ENCODE measurements around the gene ENDOD1.
"Not testable (repeated sequence)": the region's sequence is repeated elsewhere in the genome, so short reads cannot be mapped to it uniquely, and the experiment has no call there.

ENDOD1 gene, protein sequence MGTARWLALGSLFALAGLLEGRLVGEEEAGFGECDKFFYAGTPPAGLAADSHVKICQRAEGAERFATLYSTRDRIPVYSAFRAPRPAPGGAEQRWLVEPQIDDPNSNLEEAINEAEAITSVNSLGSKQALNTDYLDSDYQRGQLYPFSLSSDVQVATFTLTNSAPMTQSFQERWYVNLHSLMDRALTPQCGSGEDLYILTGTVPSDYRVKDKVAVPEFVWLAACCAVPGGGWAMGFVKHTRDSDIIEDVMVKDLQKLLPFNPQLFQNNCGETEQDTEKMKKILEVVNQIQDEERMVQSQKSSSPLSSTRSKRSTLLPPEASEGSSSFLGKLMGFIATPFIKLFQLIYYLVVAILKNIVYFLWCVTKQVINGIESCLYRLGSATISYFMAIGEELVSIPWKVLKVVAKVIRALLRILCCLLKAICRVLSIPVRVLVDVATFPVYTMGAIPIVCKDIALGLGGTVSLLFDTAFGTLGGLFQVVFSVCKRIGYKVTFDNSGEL

DNA sequence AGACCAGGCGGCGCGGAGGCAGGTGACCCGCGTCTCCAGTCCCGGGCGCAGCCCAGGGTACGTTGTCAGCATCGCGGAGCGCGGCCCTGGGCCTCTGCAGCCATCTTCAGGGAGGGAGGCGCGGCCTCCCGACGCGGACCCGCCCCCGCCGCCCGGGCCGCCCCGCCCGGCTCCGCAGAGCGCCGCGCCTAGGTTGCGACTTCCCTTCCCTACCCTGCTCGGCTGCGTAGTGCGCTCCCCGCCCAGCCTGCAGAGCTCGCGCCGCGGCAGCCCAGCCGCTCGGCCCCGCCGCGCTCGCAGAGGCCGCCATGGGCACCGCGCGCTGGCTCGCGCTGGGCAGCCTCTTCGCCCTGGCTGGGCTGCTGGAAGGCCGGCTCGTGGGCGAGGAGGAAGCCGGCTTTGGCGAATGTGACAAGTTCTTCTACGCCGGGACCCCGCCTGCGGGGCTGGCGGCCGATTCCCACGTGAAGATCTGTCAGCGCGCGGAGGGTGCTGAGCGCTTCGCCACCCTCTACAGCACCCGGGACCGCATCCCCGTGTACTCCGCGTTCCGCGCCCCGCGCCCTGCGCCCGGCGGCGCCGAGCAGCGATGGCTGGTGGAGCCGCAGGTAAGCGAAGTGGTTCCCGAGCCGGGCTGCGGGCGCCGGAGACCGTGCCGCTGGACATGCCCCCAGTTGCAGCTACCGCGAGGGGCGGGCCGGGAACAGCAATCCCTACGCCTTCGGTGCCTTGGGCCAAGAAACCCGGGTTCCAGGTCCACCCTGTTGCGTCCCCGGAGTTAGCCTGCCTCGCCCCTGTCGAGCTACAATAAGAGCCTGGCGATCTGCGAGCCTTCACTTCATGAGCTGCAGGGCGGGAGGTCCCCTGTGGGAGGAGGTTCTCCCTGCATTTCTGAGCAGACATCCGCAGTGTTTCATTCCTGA is at the start of gene ENDOD1:
Gene ENDOD1 (plus strand): TSS at position 227 of the 923 bp plus-strand sequence. CDS start 82 bp downstream, at position 309.
- DNase-seq (ENCODE audit: extremely low spot score, insufficient read length, low read depth) (peak; percentile 73), FAIRE-seq (peak; percentile 87)

DNA sequence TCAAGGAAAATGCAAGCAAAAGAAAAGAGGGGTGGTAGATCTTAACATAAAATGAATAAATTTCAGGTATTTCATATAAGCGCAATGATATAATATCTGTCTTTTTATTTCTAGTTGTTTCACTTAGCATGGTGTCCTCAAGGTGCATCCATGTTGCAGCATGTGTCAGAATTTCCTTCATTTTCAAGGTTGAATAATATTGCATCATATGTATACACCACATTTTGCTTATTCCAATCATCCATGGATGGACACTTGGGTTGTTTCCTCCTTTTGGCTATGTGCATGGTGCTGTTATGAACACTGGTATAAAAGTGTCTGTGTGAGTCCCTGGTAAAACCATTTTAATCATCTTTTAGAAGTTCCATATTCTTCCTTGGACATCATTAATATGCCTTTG is 47.4 kb upstream of the ENDOD1 start:
- FAIRE-seq = no peak

DNA sequence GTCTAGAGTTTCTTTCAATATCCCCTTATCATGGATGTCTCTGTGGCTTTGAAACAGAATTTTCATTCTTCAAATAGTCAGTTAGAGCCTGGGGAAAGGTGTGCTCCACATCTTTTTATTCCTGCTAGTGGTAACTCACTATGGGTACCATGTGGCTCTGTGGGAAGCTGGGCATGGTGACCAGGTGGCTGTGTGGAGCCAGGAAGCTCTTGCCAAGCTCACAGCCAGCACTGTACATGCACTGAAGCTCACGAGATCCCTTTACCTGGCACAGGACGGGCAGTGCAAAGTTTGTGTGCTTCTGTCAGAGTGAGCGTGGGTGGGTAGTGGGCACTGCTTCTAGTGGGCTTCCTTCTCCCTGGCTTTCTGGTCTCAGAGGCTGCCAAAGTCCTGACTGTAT is 46.7 kb upstream of the ENDOD1 start:
- DNase-seq (ENCODE audit: extremely low spot score, insufficient read length, low read depth) (no peak), FAIRE-seq (no peak)

More for the DNA sequence above, 47.4 kb upstream of the ENDOD1 start:
- no peak for DNase-seq (ENCODE audit: extremely low spot score, insufficient read length, low read depth)

DNA sequence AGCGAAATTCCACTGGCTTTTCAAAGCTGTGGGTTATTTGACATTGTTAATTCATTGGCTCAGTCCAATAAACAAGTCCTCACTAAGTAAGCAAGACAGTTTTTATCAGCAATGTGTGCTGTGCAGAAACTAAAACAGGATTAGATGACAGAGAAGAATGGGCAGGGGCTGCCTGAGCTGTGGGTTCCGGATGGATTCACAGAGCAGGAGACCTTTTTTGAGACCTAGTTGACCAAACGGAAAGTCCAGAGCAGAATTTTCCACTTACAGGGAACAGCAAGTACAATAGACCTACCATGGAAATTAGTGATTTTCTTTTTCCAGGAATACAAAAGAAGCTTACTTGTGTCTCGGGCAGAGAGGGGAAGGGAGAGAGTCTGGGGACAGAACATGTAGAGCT is 45.6 kb upstream of the ENDOD1 start:
- no peak for FAIRE-seq

DNA sequence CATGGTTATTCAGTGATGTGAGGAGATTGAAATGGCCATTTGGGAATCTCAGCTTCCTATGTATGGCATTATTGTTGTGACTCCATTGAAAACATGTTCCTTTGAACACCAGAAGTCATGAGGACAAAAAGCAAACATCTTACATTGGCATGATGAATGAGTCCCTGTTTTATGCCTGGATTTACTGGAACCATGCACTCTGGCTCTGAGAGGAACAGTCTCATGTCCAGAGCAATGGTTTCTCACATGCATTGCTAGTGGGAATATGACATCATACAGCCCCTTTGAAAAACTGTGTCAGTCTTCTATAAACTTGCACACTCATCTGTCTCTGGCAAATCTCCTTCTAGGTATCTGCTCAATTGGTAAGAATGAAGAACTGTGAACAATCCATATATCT is 43.8 kb upstream of the ENDOD1 start:
- DNase-seq (ENCODE audit: extremely low spot score, insufficient read length, low read depth) = no peak
- FAIRE-seq = no peak

More for the DNA sequence above, 45.6 kb upstream of the ENDOD1 start:
- DNase-seq (ENCODE audit: extremely low spot score, insufficient read length, low read depth) = no peak

DNA sequence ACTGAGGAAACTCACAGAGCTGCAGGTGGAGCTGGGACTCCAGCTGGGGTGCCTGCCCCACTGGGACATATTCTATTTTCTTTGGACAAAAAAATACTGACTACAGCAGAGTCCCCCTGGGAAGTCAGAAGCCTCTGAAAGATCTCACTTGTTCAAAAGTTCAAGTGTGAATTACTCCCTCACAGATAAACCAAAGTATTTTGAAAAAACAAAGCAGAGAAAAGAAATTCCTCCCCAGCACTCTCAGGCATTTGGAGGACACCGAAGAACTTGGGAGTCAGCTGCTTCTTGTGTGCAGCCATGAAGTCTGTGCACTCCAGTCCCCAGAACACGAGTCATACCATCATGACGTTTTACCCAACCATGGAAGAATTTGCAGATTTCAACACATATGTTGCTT is 40.5 kb upstream of the ENDOD1 start, which contains the start of gene KDM4F:
Gene KDM4F (plus strand): TSS at position 301 of the 400 bp plus-strand sequence.
- FAIRE-seq; DNase-seq (ENCODE audit: extremely low spot score, insufficient read length, low read depth): not testable (repeated sequence)

DNA sequence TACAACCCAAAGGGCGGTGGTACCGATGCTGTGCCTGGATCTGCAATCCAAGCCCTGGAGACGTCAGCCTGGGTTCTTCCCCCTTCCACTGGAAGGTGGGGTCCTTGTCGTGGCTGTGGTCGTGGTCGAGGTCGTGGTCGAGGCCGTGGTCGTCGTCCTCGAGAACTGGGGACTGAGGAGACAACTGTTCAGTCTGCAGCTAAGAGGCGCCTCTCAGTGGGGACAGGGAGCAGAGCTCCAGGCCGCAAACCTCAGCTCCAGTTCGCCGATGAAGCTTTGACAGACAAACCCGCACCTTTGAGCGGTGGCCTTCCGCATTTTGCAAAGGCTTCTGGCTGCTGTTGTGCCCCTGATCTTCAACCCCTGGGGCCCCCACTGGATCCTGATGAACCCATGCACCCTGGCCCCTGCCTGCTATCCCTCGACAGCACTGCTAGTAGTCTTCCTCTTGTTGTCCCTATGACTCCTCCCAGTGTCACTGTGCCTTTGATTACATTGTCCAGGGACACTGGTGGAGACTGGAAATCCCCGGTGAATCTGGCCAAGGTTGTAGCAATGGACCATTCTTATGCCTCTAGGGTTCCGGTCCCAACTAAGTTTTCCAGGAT is 38.9 kb upstream of the ENDOD1 start:
- DNase-seq (ENCODE audit: extremely low spot score, insufficient read length, low read depth) (no peak), FAIRE-seq (no peak)

DNA sequence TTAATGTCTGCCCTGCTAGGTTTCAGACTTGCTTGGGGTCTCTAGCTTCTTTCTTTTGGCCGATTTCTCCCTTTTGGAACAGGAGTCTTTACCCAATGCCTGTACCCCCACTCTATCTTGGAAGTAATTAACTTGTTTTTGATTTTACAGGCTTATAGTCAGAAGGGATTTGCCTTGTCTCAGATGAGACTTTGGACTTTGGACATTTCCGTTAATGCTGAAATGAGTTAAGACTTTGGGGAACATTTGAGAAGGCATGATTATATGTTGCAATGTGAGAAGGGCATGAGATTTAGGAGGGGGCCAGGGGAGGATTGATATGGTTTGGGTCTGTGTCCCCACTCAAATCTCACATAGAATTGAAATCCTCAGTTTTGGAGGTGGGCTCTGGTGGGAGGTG is 35.3 kb upstream of the ENDOD1 start:
- FAIRE-seq = no peak
- no peak for DNase-seq (ENCODE audit: extremely low spot score, insufficient read length, low read depth)

DNA sequence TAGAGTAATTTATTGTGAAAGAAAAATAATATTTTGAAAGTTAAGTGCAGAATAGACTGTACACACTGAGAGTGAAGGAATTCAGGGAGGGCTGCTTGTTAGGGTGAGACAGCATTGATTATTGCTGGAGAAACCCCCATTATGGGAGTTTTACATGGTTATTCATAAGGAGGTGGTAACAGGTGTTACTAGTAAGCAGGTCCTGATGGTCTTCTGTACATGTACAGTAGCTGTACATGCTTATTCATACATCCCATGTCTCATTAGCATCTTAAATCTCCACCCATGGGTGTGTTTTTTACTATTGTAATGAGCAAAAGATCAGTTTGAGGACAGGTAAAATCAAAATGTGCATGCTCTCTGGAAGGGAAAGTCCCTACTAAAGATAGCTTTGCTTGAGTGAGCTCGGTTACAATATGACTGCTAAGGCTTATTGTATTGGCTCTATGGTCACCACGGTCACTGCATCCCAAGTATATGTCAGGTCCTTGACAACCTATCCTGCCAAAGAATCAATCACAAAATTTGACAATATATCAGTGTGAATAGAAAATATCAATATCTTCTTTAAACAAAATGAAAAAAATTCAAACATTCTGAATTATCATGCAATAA is 34.3 kb upstream of the ENDOD1 start:
- FAIRE-seq = peak; percentile 70
- peak; percentile 12 for DNase-seq (ENCODE audit: extremely low spot score, insufficient read length, low read depth)

DNA sequence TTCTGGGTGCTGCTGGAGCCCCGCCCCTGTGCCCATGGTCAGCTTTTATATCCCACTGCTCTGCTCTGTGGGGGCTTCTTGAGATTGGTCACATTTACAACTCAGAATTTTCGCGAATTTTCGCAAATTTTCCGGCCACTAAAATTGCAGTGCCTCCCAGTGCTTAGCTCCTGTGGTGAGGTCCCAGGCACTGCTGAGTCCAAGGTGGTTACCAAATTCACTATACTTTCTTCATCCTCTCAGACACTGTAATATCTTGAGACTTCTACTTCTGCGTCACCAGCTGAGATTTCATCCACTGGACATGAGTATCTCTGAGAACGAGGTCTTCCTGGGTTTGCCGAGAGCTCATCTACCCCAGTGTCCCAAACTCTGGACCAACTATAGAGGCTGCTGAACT is 31.7 kb upstream of the ENDOD1 start:
- no peak for FAIRE-seq
- no peak for DNase-seq (ENCODE audit: extremely low spot score, insufficient read length, low read depth)

DNA sequence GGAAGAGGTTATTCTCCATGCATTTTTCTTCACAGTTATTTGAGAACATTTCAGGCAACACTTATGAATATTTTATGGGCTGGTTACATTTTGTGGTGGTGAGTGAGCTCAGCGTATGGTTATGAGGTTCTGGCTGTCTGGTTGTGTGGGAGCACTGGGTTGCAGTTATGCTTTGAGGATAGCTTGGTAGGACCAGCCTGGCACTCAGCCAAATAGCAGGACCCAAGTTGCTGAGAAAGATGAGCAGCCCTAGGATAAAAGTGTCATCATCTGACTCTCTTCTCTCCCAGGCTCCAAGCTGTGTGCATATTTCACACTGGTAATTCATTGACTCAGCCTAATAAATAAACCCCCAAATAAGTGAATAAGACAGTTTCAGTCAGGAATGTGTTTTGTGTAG is 31.0 kb upstream of the ENDOD1 start:
- FAIRE-seq = no peak
- DNase-seq (ENCODE audit: extremely low spot score, insufficient read length, low read depth) = no peak

DNA sequence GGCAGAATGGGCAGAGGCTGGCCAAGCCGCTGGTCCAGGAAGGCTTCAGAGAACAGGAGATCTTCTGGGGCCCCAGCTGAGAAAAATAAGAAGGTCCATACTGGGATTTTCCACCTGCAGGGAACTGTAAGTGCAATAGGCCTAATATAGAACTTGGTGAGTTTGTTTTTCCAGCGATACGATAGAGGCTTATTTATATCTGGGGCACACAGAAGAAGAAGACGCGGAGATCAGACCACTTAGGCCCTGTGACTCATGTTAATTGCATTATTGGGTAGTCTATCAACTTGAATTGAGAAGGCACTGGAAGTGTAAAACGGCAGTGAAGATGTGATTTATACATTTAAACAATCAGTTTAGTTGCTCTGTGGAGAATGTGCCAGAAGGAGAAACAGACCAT is 30.6 kb upstream of the ENDOD1 start:
- FAIRE-seq (no peak), DNase-seq (ENCODE audit: extremely low spot score, insufficient read length, low read depth) (no peak)

DNA sequence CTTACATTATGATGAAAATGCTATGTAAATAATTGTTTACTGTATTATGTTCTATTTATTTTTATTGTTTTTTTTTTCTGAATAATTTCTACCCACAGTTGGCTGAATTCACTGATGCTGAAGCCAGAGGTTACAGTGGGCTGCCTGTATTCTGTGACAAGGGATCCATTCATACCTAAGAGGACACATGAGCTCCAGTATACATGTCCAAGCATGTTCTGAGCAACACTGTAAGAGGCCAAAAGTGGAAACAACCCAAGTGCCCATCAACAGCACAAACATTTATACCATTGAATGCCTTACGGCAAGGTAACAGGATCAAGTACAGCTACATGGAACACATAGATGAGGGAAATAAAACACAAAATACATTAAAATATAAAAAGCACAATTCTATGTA is 24.3 kb upstream of the ENDOD1 start:
- DNase-seq (ENCODE audit: extremely low spot score, insufficient read length, low read depth) = no peak
- FAIRE-seq = no peak

DNA sequence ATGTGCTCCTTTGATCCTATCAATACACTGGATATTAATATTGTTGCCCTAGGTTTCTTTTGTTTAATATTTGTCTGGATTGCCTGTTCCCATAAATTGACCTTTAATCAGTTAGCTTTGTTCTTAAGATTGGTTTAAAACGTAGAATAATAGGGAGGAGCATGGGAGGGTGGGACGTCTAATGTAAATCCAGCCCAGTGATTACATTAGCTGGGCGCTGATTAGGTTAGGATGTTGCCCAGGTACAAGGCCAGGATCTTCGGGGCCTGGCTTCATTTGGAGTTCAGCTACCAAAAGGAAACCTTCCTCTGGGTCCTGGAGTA is 23.0 kb upstream of the ENDOD1 start, which contains the start of gene SRSF8:
Gene SRSF8 (plus strand): TSS at position 204 of the 323 bp plus-strand sequence. CDS start 308 bp downstream, outside the sequence.
- FAIRE-seq = peak; percentile 36
- DNase-seq (ENCODE audit: extremely low spot score, insufficient read length, low read depth) = no peak

DNA sequence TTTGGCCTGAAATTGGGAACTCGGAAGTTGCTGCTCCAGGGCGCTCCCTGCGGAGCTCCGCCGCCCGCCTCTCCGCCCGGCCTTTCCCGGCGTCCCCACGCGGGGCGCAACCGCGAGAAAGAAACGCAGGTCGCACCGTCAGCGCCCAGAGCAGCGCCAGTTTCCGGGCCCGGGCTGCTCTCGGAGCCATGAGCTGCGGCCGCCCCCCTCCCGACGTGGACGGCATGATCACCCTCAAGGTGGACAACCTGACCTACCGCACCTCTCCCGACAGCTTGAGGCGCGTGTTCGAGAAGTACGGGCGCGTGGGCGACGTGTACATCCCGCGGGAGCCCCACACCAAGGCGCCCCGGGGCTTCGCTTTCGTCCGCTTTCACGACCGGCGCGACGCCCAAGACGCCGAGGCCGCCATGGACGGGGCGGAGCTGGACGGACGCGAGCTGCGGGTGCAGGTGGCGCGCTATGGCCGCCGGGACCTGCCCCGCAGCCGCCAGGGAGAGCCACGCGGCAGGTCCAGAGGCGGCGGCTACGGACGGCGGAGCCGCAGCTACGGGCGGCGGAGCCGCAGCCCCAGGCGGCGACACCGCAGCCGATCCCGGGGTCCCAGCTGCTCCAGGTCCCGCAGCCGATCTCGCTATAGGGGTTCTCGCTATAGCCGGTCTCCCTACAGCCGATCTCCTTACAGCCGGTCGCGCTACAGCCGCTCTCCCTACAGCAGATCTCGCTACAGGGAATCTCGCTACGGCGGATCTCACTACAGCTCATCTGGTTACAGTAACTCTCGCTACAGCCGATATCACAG is 22.4 kb upstream of the ENDOD1 start:
- FAIRE-seq = peak; percentile 74
- peak; percentile 32 for DNase-seq (ENCODE audit: extremely low spot score, insufficient read length, low read depth)

DNA sequence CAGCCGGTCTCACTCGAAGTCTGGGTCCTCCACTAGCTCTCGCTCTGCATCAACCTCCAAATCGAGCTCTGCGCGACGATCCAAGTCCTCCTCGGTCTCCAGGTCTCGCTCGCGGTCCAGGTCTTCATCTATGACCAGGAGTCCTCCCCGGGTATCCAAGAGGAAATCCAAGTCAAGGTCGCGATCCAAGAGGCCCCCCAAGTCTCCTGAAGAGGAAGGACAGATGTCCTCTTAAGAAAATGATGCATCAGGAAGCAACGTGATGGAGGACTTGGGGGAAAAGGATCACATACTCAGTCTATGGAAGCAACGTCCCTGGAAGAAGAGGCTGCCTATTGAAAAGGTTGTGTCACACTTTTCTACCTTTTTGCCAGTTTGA is 21.8 kb upstream of the ENDOD1 start:
- FAIRE-seq (no peak), DNase-seq (ENCODE audit: extremely low spot score, insufficient read length, low read depth) (no peak)

DNA sequence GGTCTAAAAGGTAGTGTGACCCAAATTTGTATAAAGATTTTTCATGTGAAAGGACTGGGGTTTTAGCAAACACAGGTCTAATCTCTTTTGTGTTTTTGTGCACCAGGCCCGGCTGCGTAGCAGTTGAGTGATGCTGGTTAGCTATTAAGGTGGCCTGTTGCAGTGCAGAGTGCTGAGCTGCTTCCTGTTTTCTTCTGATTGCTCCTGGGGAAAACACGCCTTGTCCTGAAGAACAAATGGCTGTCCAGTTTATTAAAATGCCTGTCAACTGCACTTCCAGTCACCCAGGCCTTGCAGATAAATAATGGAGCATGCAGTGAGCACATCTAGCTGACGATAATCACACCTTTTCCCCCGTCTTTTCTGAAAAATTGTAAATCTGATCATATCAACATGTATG is 21.1 kb upstream of the ENDOD1 start:
- no peak for DNase-seq (ENCODE audit: extremely low spot score, insufficient read length, low read depth)
- peak; percentile 94 for FAIRE-seq

DNA sequence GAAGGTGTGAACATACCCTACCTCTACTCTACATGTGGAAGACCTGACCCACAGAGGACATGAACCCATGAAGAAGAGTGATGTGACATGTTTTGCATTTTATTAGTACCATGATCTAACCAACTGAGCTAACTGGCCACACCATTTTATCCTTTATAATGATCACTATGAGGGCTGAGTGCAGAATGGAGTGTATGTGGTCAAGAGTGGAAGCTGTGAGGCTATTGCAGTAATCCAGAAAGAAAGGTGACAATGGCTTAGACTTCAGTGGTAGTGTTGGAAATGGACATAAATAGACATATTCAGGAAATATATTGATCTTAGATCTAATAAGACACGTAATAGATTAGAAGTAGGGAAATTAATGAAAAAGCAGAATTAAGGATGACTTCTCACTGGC is 19.2 kb upstream of the ENDOD1 start:
- no peak for FAIRE-seq
- DNase-seq (ENCODE audit: extremely low spot score, insufficient read length, low read depth) = no peak

DNA sequence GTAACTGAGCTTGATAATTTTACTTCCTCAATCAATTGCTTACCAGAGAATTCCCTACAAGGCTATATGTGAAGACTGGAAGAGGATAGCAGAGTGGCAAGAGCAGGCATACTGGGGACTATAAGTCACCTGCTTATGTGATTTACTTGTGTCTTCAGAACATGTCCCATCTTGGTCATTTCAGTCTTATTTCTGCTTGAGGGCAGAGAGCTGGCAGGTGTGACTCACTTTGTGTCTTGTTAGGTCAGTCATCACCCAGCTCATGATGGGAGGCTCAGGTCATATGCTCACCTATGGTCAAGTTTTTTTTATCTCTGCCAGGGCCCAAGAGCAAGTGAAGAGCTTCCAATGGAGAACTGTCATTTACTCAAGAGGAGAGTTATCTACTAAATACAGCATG is 16.7 kb upstream of the ENDOD1 start:
- no peak for FAIRE-seq
- no peak for DNase-seq (ENCODE audit: extremely low spot score, insufficient read length, low read depth)

All from GM18507 (cell line).